HepG2 (cell line): ENCODE results near the gene CHST11. TPM values are rescaled to one million over a fixed set of nuclear protein-coding genes. Genes with fewer than 3 reads are reported as not detected.

Experiments
- ATAC-seq: fragments of 200-7000 bp; cut with Tn5 transposase; 3 replicates; pipeline ENCODE4 v1.9.1; 2020; ENCODE audit warnings: mild to moderate bottlenecking, moderate library complexity
- BruUV-seq: library from RNA; stranded (reverse); fragments of 400-500 nt; replicated peaks from 2 replicates; lab custom pipeline; 2021; lab: Mats Ljungman, UMichigan
- CTCF ChIA-PET: fragments of 300-600 bp; formaldehyde crosslinking; extraction: SDS; loops from one replicate; lab custom pipeline; 2021; ENCODE audit warnings: low total read pairs, inconsistent platforms, low intra/inter-chr PET ratio; lab: Yijun Ruan, JAX
- POLR2A ChIA-PET: fragments of 350-600 bp; sonication (Branson Sonifier 250); formaldehyde crosslinking; loops from one replicate; lab custom pipeline; 2020; ENCODE audit warnings: antibody characterized with exemption, inconsistent platforms; lab: Yijun Ruan, JAX
- DNase-seq: peaks from one replicate; pipeline ENCODE4 v3.0.0-alpha.2; 2015; ENCODE audit warnings: low spot score
- FAIRE-seq: peaks from 3 replicates; lab custom pipeline; 2011; peaks lifted over from hg19 to GRCh38; lab: Jason Lieb, UNC
- H2AFZ ChIP-seq: one replicate; pipeline ENCODE4 v1.6.1; 2011; ENCODE audit warnings: low read length, inconsistent platforms
- H3K27ac ChIP-seq: fragments of 300-600 bp; 3 replicates; pipeline ENCODE4 v1.8.0; 2011; ENCODE audit warnings: mixed run types, mild to moderate bottlenecking, mixed read lengths, low read length, inconsistent platforms; ENCODE audit not compliant: insufficient read depth; ENCODE audit errors: extremely low read length
- H3K27me3 ChIP-seq, 2 experiments: fragments of 200-600 bp in 1 of 2; 2 replicates in 1 of 2; 3 replicates in 1 of 2; pipeline versions ENCODE4 v1.6.0 to v1.8.0; 2011; ENCODE audit warnings: low read length in 2 of 2, mild to moderate bottlenecking in 2 of 2, moderate library complexity in 2 of 2, inconsistent platforms in 1 of 2; ENCODE audit not compliant: insufficient read depth in 2 of 2, control insufficient read depth in 1 of 2
- H3K36me3 ChIP-seq, 2 experiments: fragments of 200-600 bp in 1 of 2; replicated peaks in 1 of 2; 2 replicates in 1 of 2; 3 replicates in 1 of 2; pipeline versions ENCODE4 v1.5.1 to v1.8.0; 2011; ENCODE audit warnings: low read length in 2 of 2, inconsistent platforms in 1 of 2; ENCODE audit not compliant: insufficient read depth in 2 of 2, control insufficient read depth in 1 of 2
- H3K4me1 ChIP-seq: 2 replicates; pipeline ENCODE4 v1.5.1; 2012; ENCODE audit warnings: low read length, inconsistent platforms; ENCODE audit not compliant: insufficient read depth
- H3K4me2 ChIP-seq: 2 replicates; pipeline ENCODE4 v1.6.0; 2011; ENCODE audit warnings: low read depth, low read length, inconsistent platforms
- H3K4me3 ChIP-seq, 3 experiments: fragments of 200-600 bp in 1 of 3; sonication (generic), shearing (Covaris generic) in 1 of 3; replicated peaks in 1 of 3; 2 replicates each; pipeline ENCODE4 v1.5.1; 2011 to 2016; ENCODE audit warnings: low read length in 3 of 3, inconsistent platforms in 2 of 3, low read depth in 2 of 3, mild to moderate bottlenecking in 2 of 3, control low read depth in 1 of 3, mixed read lengths in 1 of 3; ENCODE audit not compliant: insufficient read depth in 1 of 3
- H3K79me2 ChIP-seq: one replicate; pipeline ENCODE4 v1.6.1; 2011; ENCODE audit warnings: low read length, inconsistent platforms; ENCODE audit not compliant: insufficient read depth
- H3K9ac ChIP-seq: 2 replicates; pipeline ENCODE4 v1.6.0; 2011; ENCODE audit warnings: mild to moderate bottlenecking, low read depth, low read length, inconsistent platforms; ENCODE audit not compliant: insufficient read depth
- H3K9me3 ChIP-seq: 2 replicates; pipeline ENCODE4 v1.5.1; 2012; ENCODE audit warnings: mild to moderate bottlenecking, low read length
- H4K20me1 ChIP-seq: 2 replicates; pipeline ENCODE4 v1.6.0; 2011; ENCODE audit warnings: inconsistent platforms, mild to moderate bottlenecking, low read length, moderate library complexity; ENCODE audit not compliant: insufficient read depth
- ARID2 ChIP-seq: sonication (generic); formaldehyde crosslinking; IDR thresholded peaks from 2 replicates; pipeline ENCODE4 v1.8.1; 2022; ENCODE audit warnings: mild to moderate bottlenecking, missing genetic modification reagents, borderline replicate concordance
- DR1 ChIP-seq: sonication (generic); formaldehyde crosslinking; IDR thresholded peaks from 2 replicates; pipeline ENCODE4 v1.8.0; 2021; ENCODE audit warnings: mild to moderate bottlenecking, missing genetic modification reagents, inconsistent platforms
- HDAC1 ChIP-seq: sonication (generic); formaldehyde crosslinking; IDR thresholded peaks from 2 replicates; pipeline ENCODE4 v1.5.1; 2020; ENCODE audit warnings: mild to moderate bottlenecking, missing genetic modification reagents
- HMGXB3 ChIP-seq: sonication (generic); formaldehyde crosslinking; IDR thresholded peaks from 2 replicates; pipeline ENCODE4 v1.4.0; 2020; ENCODE audit warnings: missing genetic modification reagents, borderline replicate concordance
- HOXA3 ChIP-seq: sonication (generic); formaldehyde crosslinking; IDR thresholded peaks from 2 replicates; pipeline ENCODE4 v1.5.0; 2020; ENCODE audit warnings: missing genetic modification reagents
- IRF1 ChIP-seq: sonication (generic); formaldehyde crosslinking; IDR thresholded peaks from 2 replicates; pipeline ENCODE4 v1.4.0; 2020; ENCODE audit warnings: low read depth, mild to moderate bottlenecking, missing genetic modification reagents
- KLF16 ChIP-seq, 2 experiments: sonication (generic) in 1 of 2; formaldehyde crosslinking in 1 of 2; IDR thresholded peaks; 2 replicates each; pipeline versions ENCODE4 v1.6.1 to v1.8.0; 2016 to 2023; ENCODE audit warnings: missing genetic modification reagents in 2 of 2, missing compliant biosample characterization in 1 of 2
- MTF2 ChIP-seq: sonication (generic); formaldehyde crosslinking; IDR thresholded peaks from 2 replicates; pipeline ENCODE4 v1.5.0; 2020; ENCODE audit warnings: missing genetic modification reagents, borderline replicate concordance
- RNF2 ChIP-seq: fragments of 450-650 bp; conservative IDR thresholded peaks from 2 replicates; pipeline ENCODE4 v1.6.1; 2016; ENCODE audit warnings: low read depth
- SMYD3 ChIP-seq: sonication (generic); formaldehyde crosslinking; IDR thresholded peaks from 2 replicates; pipeline ENCODE4 v1.8.1; 2023; ENCODE audit warnings: mild to moderate bottlenecking, missing genetic modification reagents
- TGIF2 ChIP-seq: IDR thresholded peaks from 2 replicates; pipeline ENCODE4 v1.6.1; 2016; ENCODE audit warnings: control low read depth, missing compliant biosample characterization
- WGBS: methylation state at CpG from one replicate; pipeline ENCODE4 v1.1.6; 2017; ENCODE audit warnings: low lambda C conversion rate; 5-methylcytosine and 5-hydroxymethylcytosine counted together
- in situ Hi-C: cut with HindIII; loops from 2 replicates; pipeline ENCODE4 v1.10.0; 2017; ENCODE audit warnings: low pct_unique_long_range_greater_than_20kb; ENCODE audit not compliant: extremely low pct_ligation_motif_present
- intact Hi-C: fragments of 100-400 bp; cut with micrococcal nuclease; formaldehyde crosslinking; loops from one replicate; pipeline ENCODE4 v1.10.0; 2022; ENCODE audit not compliant: unreplicated experiment
- polyA plus RNA-seq, 8 experiments: library from polyadenylated mRNA; depleted of rRNA in 3 of 8; stranded (reverse) in 7 of 8; unstranded in 1 of 8; fragments of >200 nt; fragmentation: Illumina TruSeq in 4 of 8; extraction: Trizol in 4 of 8; gene quantifications; 2 replicates each; pipeline versions ENCODE4 v1.2.1 to v1.2.3, GENCODE V29; 2011 to 2016; ENCODE audit warnings: low read depth in 4 of 8, missing spikeins in 1 of 8, mixed read lengths in 1 of 8; ENCODE audit not compliant: insufficient read depth in 1 of 8
- total RNA-seq, 5 experiments: library from RNA; depleted of rRNA; stranded (reverse); fragments of >200 nt; fragmentation: Illumina TruSeq; extraction: Trizol; gene quantifications; 2 replicates each; pipeline ENCODE4 v1.2.3, GENCODE V29; 2016; ENCODE audit warnings: low read depth in 1 of 5

Gene CHST11
- total and polyA plus RNA-seq, 2 of the 13 experiments (the other 11 are each of a cell fraction or from before 2014, with no cell fraction given) = 0.15 TPM; not detected in 1

GRCh38 chr12:104469523-104469922, 12.8 kb downstream of the CHST11 start:
- in situ Hi-C loops = no loop called here
- no peak overlapping the region for H3K4me2 ChIP-seq
- H3K4me3 ChIP-seq = no peak overlapping the region
- no peak overlapping the region for H2AFZ ChIP-seq
- no peaks in the 10 kb centered on the region for H3K4me1 ChIP-seq
- no peaks in the 10 kb centered on the region for H3K79me2 ChIP-seq
- no peak for DNase-seq
- no peaks in the 10 kb centered on the region for H4K20me1 ChIP-seq
- no peak overlapping the region for H3K9ac ChIP-seq
- no TSS peak for BruUV-seq
- no peak for ATAC-seq
- H3K27ac ChIP-seq = no peak overlapping the region
- POLR2A ChIA-PET = no interaction called here
- intact Hi-C loops = no loop called here
- CTCF ChIA-PET = no interaction called here
- no peaks in the 10 kb centered on the region for H3K9me3 ChIP-seq
- no peak for FAIRE-seq
- 0% methylated on average over 1 of the region's 1 CpG for WGBS
- peaks cover 0 to 10% of the 10 kb centered on the region in 2 experiments; a peak in 2 of 5 replicates for H3K27me3 ChIP-seq
- H3K36me3 ChIP-seq = no peaks in the 10 kb centered on the region
- TF ChIP-seq HDAC1 (CRISPR knock-in tag) (no peak), SMYD3 (CRISPR knock-in tag) (no peak), MTF2 (CRISPR knock-in tag) (no peak), TGIF2 (CRISPR knock-in tag) (no peak), ARID2 (CRISPR knock-in tag) (no peak), RNF2 (no peak), KLF16 (CRISPR knock-in tag; IDR thresholded peaks at IDR 0.05) (no peak), IRF1 (CRISPR knock-in tag) (no peak), DR1 (no peak), HMGXB3 (CRISPR knock-in tag) (no peak), HOXA3 (no peak)
